Right lobe of liver (tissue), 6 donors: ENCODE data around the gene VAV3. TPM values are rescaled to one million over a fixed set of nuclear protein-coding genes. Genes with fewer than 3 reads are reported as not detected.
A peak's percentile ranks its signal among the peaks of the same experiment; 100 is the strongest.

Experiments
- ATAC-seq, 4 donors: fragments of 200-7000 bp; cut with Tn5 transposase; one replicate each; pipeline ENCODE4 v1.9.1; 2020; ENCODE audit warnings: mild to moderate bottlenecking in 4 of 4, moderate library complexity in 4 of 4
- DNase-seq, 3 donors: peaks; one replicate each; pipeline ENCODE4 v3.0.0-alpha.2; 2020
- H3K27ac ChIP-seq, 3 donors: fragments of 200-600 bp; one replicate each; pipeline ENCODE4 v1.8.0; 2022
- H3K27me3 ChIP-seq, 2 donors: fragments of 200-600 bp; one replicate each; pipeline ENCODE4 v1.8.0; 2022
- H3K36me3 ChIP-seq, 4 donors: fragments of 200-600 bp; sonication (generic) in 1 of 4; one replicate each; pipeline versions ENCODE4 v1.5.1 to v1.8.0; 2017 to 2022; ENCODE audit warnings: control low read depth in 1 of 4
- H3K4me1 ChIP-seq, 4 donors: fragments of 200-600 bp; sonication (generic) in 1 of 4; one replicate each; pipeline versions ENCODE4 v1.5.1 to v1.8.0; 2017 to 2022; ENCODE audit warnings: control low read depth in 1 of 4
- H3K4me3 ChIP-seq, 3 donors: fragments of 200-600 bp; one replicate each; pipeline ENCODE4 v1.8.0; 2022
- H3K9me3 ChIP-seq, 4 donors: fragments of 200-600 bp; sonication (generic) in 1 of 4; one replicate each; pipeline versions ENCODE4 v1.5.1 to v1.8.0; 2017 to 2022; ENCODE audit warnings: control low read depth in 1 of 4
- CTCF ChIP-seq, 4 donors: fragments of 200-600 bp in 3 of 4; fragments of 450-650 bp in 1 of 4; IDR thresholded peaks; one replicate each; pipeline versions ENCODE4 v1.5.1 to v1.8.0; 2016 to 2022; ENCODE audit warnings: antibody characterized with exemption in 4 of 4, mild to moderate bottlenecking in 2 of 4
- POLR2A ChIP-seq: fragments of 450-650 bp; IDR thresholded peaks from one replicate; pipeline ENCODE4 v1.6.1; 2017; ENCODE audit warnings: antibody characterized with exemption, mild to moderate bottlenecking
- WGBS: methylation state at CpG from one replicate; pipeline ENCODE4 v1.1.6; 2018; ENCODE audit warnings: low coverage, low lambda C conversion rate; ENCODE audit not compliant: insufficient coverage; ENCODE audit errors: missing lambda C conversion rate; 5-methylcytosine and 5-hydroxymethylcytosine counted together
- intact Hi-C, 2 donors: fragments of 100-400 bp; cut with DNase I; formaldehyde crosslinking; loops; one replicate each; pipeline versions ENCODE4 v1.11.2 to v1.14.1; 2022
- long read RNA-seq: library from polyadenylated mRNA; unstranded; transcript quantifications from one replicate; pipeline ENCODE4 v2.0.0, GENCODE V29; 2019
- total RNA-seq, 6 experiments: library from RNA; depleted of rRNA in 2 of 6; stranded (reverse); fragments of >200 nt in 2 of 6; fragmentation: NEBNext Ultra II Directional in 3 of 6; extraction: Animal tissue kit (Norgen Biotek cat#: 25700) in 3 of 6; gene quantifications; one replicate each; pipeline versions ENCODE4 v1.1.0 to v1.2.4, GENCODE V29; 2016 to 2023
- donor health status: DM: no; HTN: yes; CAD: no.
- donor health status: DM: no; HTN: no; CAD: no.
- donor health status: DM: no; HTN: no; CAD: no.
- donor health status: DM: no; HTN: yes; CAD: no.
- donor health status: DM: no; HTN: yes; CAD: no.

The VAV3 gene, protein sequence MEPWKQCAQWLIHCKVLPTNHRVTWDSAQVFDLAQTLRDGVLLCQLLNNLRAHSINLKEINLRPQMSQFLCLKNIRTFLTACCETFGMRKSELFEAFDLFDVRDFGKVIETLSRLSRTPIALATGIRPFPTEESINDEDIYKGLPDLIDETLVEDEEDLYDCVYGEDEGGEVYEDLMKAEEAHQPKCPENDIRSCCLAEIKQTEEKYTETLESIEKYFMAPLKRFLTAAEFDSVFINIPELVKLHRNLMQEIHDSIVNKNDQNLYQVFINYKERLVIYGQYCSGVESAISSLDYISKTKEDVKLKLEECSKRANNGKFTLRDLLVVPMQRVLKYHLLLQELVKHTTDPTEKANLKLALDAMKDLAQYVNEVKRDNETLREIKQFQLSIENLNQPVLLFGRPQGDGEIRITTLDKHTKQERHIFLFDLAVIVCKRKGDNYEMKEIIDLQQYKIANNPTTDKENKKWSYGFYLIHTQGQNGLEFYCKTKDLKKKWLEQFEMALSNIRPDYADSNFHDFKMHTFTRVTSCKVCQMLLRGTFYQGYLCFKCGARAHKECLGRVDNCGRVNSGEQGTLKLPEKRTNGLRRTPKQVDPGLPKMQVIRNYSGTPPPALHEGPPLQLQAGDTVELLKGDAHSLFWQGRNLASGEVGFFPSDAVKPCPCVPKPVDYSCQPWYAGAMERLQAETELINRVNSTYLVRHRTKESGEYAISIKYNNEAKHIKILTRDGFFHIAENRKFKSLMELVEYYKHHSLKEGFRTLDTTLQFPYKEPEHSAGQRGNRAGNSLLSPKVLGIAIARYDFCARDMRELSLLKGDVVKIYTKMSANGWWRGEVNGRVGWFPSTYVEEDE
- total RNA-seq: 1 to 10 TPM in 4 of 6 experiments, under 1 TPM in 2; 0.77 to 3.6 (median 1.5) TPM
- long read RNA-seq: 0 reads

GRCh38 chr1:107965110-107965991 is at the start of gene VAV3:
TSS of gene VAV3 (minus strand) at chr1:107965180. CDS start at chr1:107964869, 311 bp downstream.
- Histone ChIP-seq H3K27me3 (no peaks in the 10 kb centered on the region), H3K4me3 (peak within 1 kb of the TSS; percentile 43 to 54 (median 44)), H3K4me1 (peaks cover 0 to 7% (median 0%) of the 10 kb centered on the region in 4 donors), H3K27ac (peak within 1 kb of the TSS; percentile 39 to 57 (median 40)), H3K9me3 (no peaks in the 10 kb centered on the region), H3K36me3 (no peaks in the 10 kb centered on the region)
- intact Hi-C loops: no loop called here
- TF ChIP-seq CTCF (IDR thresholded peaks at IDR 0.05): no peak
- TF ChIP-seq POLR2A: no peak
- ATAC-seq (peak; percentile 61 to 69 (median 64)), DNase-seq (peak; percentile 67 to 82 (median 80))
- 0% methylated on average over 24 of the region's 73 CpGs for WGBS

- Histone ChIP-seq H3K4me1 (no peaks in the 10 kb centered on the region), H3K4me3 (no peak overlapping the region), H3K27ac (no peak overlapping the region), H3K27me3 (no peaks in the 10 kb centered on the region), H3K9me3 (no peaks in the 10 kb centered on the region), H3K36me3 (no peaks in the 10 kb centered on the region)
- ATAC-seq (no peak), DNase-seq (no peak)
- intact Hi-C loops: no loop called here
- TF ChIP-seq POLR2A: no peak
- no peak for TF ChIP-seq CTCF (IDR thresholded peaks at IDR 0.05)
Measured at GRCh38 chr1:108012553-108012952, 47.6 kb upstream of the VAV3 start.

DNA sequence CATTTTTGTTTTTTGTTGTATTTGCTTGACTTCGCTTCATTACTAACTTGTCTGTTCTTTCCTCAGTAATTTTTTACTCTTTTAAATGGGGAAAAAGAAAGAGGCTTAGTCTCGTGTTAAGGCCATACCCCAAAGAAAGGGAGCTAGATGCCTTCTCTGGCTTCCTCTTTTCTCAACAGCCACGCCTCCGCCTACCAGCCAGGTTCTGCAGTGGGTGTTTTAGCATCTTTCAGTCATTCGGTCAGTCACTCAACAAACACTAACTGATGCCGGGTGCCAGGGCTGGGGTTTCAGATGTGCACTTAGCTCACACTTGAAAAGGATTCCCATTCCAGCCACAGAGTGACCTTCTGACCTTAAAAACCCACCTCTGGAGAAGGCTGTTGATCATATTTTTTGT is 46.3 kb upstream of the VAV3 start:
- no peak overlapping the region for H3K4me3 ChIP-seq
- no peaks in the 10 kb centered on the region for H3K36me3 ChIP-seq
- no peak for TF ChIP-seq CTCF (IDR thresholded peaks at IDR 0.05)
- TF ChIP-seq POLR2A: no peak
- H3K4me1 ChIP-seq: no peaks in the 10 kb centered on the region
- DNase-seq: no peak
- intact Hi-C loops: no loop called here
- WGBS: 72% methylated on average over 3 of the region's 6 CpGs
- ATAC-seq: no peak
- no peak overlapping the region for H3K27ac ChIP-seq
- no peaks in the 10 kb centered on the region for H3K27me3 ChIP-seq
- H3K9me3 ChIP-seq: no peaks in the 10 kb centered on the region

DNA sequence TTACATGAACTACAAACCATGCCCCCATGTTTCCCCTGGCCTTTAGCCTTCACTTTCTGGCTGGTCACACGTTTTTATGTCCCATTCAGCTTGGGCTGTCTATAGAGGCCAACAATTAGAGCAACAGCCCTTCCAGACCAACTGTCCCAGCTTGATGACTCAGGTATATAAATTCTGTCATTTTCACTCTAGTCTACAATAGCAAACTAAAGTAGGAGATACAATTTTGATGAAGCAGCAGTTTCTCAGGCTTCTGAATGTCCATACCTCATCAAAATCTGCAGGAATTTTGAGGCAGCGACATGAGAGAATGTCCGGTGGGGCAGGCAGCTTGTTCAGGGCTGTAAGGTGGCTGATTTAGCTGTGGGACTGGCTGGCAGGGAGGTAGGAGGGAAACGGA is 45.6 kb upstream of the VAV3 start:
- WGBS: 62% methylated on average over 4 of the region's 4 CpGs
- intact Hi-C loops: no loop called here
- ATAC-seq (no peak), DNase-seq (no peak)
- Histone ChIP-seq H3K36me3 (no peaks in the 10 kb centered on the region), H3K4me1 (no peaks in the 10 kb centered on the region), H3K27me3 (no peaks in the 10 kb centered on the region), H3K9me3 (no peaks in the 10 kb centered on the region), H3K4me3 (no peak overlapping the region), H3K27ac (no peak overlapping the region)
- TF ChIP-seq POLR2A (no peak), CTCF (IDR thresholded peaks at IDR 0.05) (no peak)
